Mucosa of descending colon (tissue), 3 donors: ENCODE data around the gene SLC16A8. TPM values are rescaled to one million over a fixed set of nuclear protein-coding genes. Genes with fewer than 3 reads are reported as not detected.

Experiments used
- ATAC-seq: fragments of 200-7000 bp; cut with Tn5 transposase; one replicate; pipeline ENCODE4 v1.9.1; 2020; ENCODE audit warnings: mild to moderate bottlenecking, moderate library complexity
- DNase-seq, 3 donors: peaks; one replicate each; pipeline ENCODE4 v3.0.0-alpha.2; 2020
- H3K36me3 ChIP-seq: fragments of 200-600 bp; one replicate; pipeline ENCODE4 v1.8.0; 2021; ENCODE audit warnings: low read depth, mild to moderate bottlenecking
- H3K4me1 ChIP-seq: fragments of 200-600 bp; one replicate; pipeline ENCODE4 v1.8.0; 2021; ENCODE audit warnings: low read depth, mild to moderate bottlenecking
- H3K4me3 ChIP-seq: fragments of 200-600 bp; one replicate; pipeline ENCODE4 v1.8.0; 2021; ENCODE audit warnings: mild to moderate bottlenecking
- H3K9me3 ChIP-seq: fragments of 200-600 bp; one replicate; pipeline ENCODE4 v1.8.0; 2021; ENCODE audit warnings: mild to moderate bottlenecking
- CTCF ChIP-seq: fragments of 200-600 bp; IDR thresholded peaks from one replicate; pipeline ENCODE4 v1.8.0; 2022; ENCODE audit warnings: antibody characterized with exemption, mild to moderate bottlenecking
- intact Hi-C, 2 donors: fragments of 100-400 bp; cut with DNase I in 1 of 2; cut with micrococcal nuclease in 1 of 2; formaldehyde crosslinking; loops; one replicate each; pipeline versions ENCODE4 v1.11.0 to v1.11.1; 2022; cut with DNase I, micrococcal nuclease
- total RNA-seq, 3 donors: library from RNA; stranded (reverse); fragmentation: NEBNext Ultra II Directional in 2 of 3; extraction: Animal tissue kit (Norgen Biotek cat#: 25700) in 2 of 3; gene quantifications; one replicate each; pipeline versions ENCODE4 v1.2.1 to v1.2.4, GENCODE V29; 2021 to 2023
- donor health status: DM: no; HTN: no; CAD: no; lungs with moderate emphysema.
- donor health status: DM: no; HTN: no; CAD: no.
- donor health status: DM: no; HTN: yes; CAD: no.

Gene SLC16A8
- total RNA-seq, 3 donors from 2014 or later, result not detected

GRCh38 chr22:38070250-38070921 lies 13.6 kb downstream of the SLC16A8 start:
- no peaks in the 10 kb centered on the region for H3K4me1 ChIP-seq
- no peak for ATAC-seq
- intact Hi-C loops, result no loop called here

GRCh38 chr22:38069372-38070249 lies 14.4 kb downstream of the SLC16A8 start:
- Histone ChIP-seq H3K4me3 (no peak overlapping the region), H3K36me3 (peaks cover 3% of the 10 kb centered on the region)
- peak; percentile 9 for ATAC-seq

More at GRCh38 chr22:38070250-38070921, 13.6 kb downstream of the SLC16A8 start:
- no peaks in the 10 kb centered on the region for H3K36me3 ChIP-seq
- H3K9me3 ChIP-seq, result no peaks in the 10 kb centered on the region
- TF ChIP-seq CTCF, result no peak
- DNase-seq, result peak in 2 of 3 donors; percentile 16 to 19
- no peak overlapping the region for H3K4me3 ChIP-seq

GRCh38 chr22:38068641-38069371 lies 15.2 kb downstream of the SLC16A8 start:
- DNase-seq (peak in 1 of 3 donors; percentile 24), ATAC-seq (no peak)
- Histone ChIP-seq H3K9me3 (no peaks in the 10 kb centered on the region), H3K4me3 (no peak overlapping the region), H3K36me3 (peaks cover 3% of the 10 kb centered on the region), H3K4me1 (no peaks in the 10 kb centered on the region)
- no peak for TF ChIP-seq CTCF
- intact Hi-C loops, result no loop called here

More at GRCh38 chr22:38069372-38070249, 14.4 kb downstream of the SLC16A8 start:
- intact Hi-C loops, result no loop called here
- no peaks in the 10 kb centered on the region for H3K9me3 ChIP-seq
- DNase-seq, result peak in 2 of 3 donors; percentile 21 to 45
- no peak for TF ChIP-seq CTCF
- no peaks in the 10 kb centered on the region for H3K4me1 ChIP-seq

- peaks cover 3% of the 10 kb centered on the region for H3K36me3 ChIP-seq
- DNase-seq, result peak in 1 of 3 donors; percentile 24
- intact Hi-C loops, result no loop called here
These were observed 16.1 kb downstream of the SLC16A8 start for GRCh38 chr22:38067761-38068360.

More at GRCh38 chr22:38067761-38068360, 16.1 kb downstream of the SLC16A8 start:
- Histone ChIP-seq H3K4me1 (no peaks in the 10 kb centered on the region), H3K9me3 (no peaks in the 10 kb centered on the region), H3K4me3 (no peak overlapping the region)
- TF ChIP-seq CTCF, result no peak
- no peak for ATAC-seq
